ENCODE data around the gene MACF1. TPM values are rescaled to one million over a fixed set of nuclear protein-coding genes. Genes with fewer than 3 reads are reported as not detected.

Gene MACF1
- total RNA-seq, 8 experiments from 2014 or later, result 89.2 to 249 (median 180) TPM

DNA sequence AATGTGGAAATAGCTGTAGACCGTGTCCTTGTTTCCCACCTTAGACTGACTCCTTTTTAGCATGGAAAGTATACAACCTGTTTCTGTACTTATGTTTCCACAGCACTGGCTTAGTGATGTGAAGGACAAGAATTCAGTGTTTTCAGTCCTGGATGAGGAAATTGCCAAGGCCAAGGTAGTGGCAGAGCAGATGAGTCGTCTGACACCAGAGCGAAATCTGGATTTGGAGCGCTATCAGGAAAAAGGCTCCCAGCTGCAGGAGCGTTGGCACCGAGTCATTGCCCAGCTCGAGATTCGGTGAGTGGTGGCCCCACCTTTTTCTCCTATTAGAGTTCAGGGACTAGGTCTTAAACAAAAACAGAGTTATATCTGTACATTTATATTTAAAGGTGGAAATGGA, 112.6 kb downstream of the MACF1 start:
- Histone ChIP-seq H3K4me3 (no peak overlapping the region), H3K27ac (no peak overlapping the region), H3K4me1 (replicated peaks in 1 of 2) (no peaks in the 10 kb centered on the region)
- no peak for ATAC-seq (replicated peaks in 6 of 8)
- in situ Hi-C loops (cut with MboI; ENCODE audit: low pct_unique_long_range_greater_than_20kb in 2 of 9, low sequenced_read_pairs in 9 of 9, unreplicated experiment in 9 of 9), result no loop called here
- WGBS, 10 experiments, result 68 to 100% (median 91%) methylated on average over 2 to 8 of the region's 8 CpGs

DNA sequence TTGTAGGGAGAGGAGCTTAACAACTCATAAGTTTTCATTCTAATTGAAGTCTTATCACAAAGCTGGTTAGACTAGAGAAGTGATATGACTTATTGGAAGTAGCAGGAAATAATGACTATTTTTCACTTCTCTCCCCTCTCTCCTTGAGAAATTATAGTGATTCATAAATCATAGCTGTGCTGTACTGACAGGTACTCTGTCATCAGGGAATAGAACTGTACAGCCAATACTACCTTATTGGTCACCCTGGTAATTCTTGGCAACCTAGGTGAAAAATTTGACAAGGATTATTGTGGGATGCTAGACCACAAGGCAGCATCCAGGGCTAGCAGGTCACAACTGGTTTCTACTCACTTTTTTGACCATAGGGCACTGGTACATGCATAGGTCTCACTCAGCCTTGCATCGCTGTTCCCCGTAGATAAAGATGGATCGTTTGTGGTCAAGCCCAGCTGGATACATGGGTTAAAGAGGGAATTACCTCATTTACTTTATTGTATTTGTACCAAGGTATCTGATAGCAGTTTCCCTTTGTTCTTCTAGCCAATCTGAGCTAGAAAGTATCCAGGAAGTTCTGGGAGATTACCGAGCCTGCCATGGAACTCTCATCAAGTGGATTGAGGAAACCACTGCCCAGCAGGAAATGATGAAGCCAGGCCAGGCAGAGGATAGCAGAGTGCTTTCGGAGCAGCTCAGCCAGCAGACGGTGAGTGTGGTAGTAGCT, 113.6 kb downstream of the MACF1 start:
- in situ Hi-C loops (cut with MboI; ENCODE audit: low pct_unique_long_range_greater_than_20kb in 2 of 9, low sequenced_read_pairs in 9 of 9, unreplicated experiment in 9 of 9), result no loop called here
- no peak for ATAC-seq (replicated peaks in 6 of 8)
- no peak overlapping the region for H3K4me3 ChIP-seq
- no peaks in the 10 kb centered on the region for H3K4me1 ChIP-seq (replicated peaks in 1 of 2)
- WGBS, 10 experiments, result 74 to 100% (median 91%) methylated on average over 2 to 6 of the region's 6 CpGs; no CpG with 5 or more reads in 3 of the 10 experiments
- no peak overlapping the region for H3K27ac ChIP-seq

DNA sequence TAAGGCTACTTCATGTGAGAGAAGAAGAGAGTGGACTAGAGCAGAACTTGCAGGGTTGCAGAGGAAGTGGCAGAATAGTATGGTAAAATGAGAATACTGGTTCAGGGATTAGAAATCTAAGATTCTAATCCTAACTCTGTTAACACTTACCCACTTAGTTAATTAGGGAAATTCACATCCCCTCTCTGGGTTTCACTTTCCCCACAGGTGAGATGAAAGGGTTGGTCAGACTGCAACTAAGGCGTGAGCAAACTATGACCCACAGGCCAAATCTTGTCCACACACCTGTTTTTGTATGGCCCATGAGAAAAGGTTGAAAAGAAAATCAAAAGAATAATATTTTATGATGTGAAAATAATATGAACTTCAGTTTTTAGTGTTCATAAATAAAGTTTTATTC, 117.5 kb downstream of the MACF1 start:
- Histone ChIP-seq H3K27ac (no peak overlapping the region), H3K4me3 (no peak overlapping the region), H3K4me1 (replicated peaks in 1 of 2) (no peaks in the 10 kb centered on the region)
- WGBS, 10 experiments, result 83 to 100% (median 100%) methylated on average over 1 of the region's 1 CpG; no CpG with 5 or more reads in 5 of the 10 experiments
- in situ Hi-C loops (cut with MboI; ENCODE audit: low pct_unique_long_range_greater_than_20kb in 2 of 9, low sequenced_read_pairs in 9 of 9, unreplicated experiment in 9 of 9), result no loop called here
- no peak for ATAC-seq (replicated peaks in 6 of 8)

DNA sequence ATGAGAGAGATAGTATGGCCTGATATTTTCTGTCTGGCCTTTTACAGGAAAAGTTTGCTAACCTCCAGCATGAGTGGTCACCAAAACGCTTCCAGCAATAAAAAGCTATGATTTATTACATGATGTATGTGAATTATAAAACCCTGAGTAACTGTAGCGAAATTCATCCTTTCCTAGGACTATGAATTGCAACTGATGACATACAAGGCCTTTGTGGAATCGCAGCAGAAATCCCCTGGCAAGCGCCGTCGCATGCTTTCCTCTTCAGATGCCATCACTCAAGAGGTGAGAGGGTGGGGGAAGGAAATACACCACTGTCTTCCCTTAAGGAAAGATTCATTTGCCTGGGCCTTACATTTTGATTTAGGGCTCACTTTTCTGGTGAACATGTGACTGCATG, 117.9 kb downstream of the MACF1 start:
- Histone ChIP-seq H3K4me3 (no peak overlapping the region), H3K27ac (no peak overlapping the region), H3K4me1 (replicated peaks in 1 of 2) (no peaks in the 10 kb centered on the region)
- ATAC-seq (replicated peaks in 6 of 8), result no peak
- in situ Hi-C loops (cut with MboI; ENCODE audit: low pct_unique_long_range_greater_than_20kb in 2 of 9, low sequenced_read_pairs in 9 of 9, unreplicated experiment in 9 of 9), result no loop called here
- WGBS, 10 experiments, result 60 to 100% (median 94%) methylated on average over 1 to 6 of the region's 6 CpGs

DNA sequence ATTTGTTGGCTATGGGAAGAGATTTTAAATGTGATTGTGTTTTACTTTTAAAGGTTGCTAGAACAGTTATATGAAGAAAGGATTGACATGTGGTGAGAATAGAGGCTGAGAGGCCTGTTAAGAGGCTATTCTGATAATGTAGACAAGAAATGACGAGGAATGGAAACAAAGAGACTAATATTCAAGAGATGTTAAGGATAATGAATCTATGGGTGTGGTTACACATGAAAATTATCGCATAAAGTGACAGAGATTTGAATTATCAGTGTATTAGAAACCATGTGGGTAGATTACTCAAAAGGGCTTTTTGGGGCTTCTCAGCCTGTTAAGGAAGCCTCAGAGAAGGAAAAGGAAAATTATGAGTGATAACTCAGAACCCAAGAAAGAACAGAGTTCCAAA, 120.4 kb downstream of the MACF1 start:
- 17 to 100% (median 94%) methylated on average over 2 of the region's 2 CpGs for WGBS, 10 experiments
- ATAC-seq (replicated peaks in 6 of 8), result peak in 2 of 8 experiments; percentile 52 to 87
- in situ Hi-C loops (cut with MboI; ENCODE audit: low pct_unique_long_range_greater_than_20kb in 2 of 9, low sequenced_read_pairs in 9 of 9, unreplicated experiment in 9 of 9), result no loop called here
- H3K27ac ChIP-seq, result no peak overlapping the region
- H3K4me1 ChIP-seq (replicated peaks in 1 of 2), result no peaks in the 10 kb centered on the region
- no peak overlapping the region for H3K4me3 ChIP-seq

DNA sequence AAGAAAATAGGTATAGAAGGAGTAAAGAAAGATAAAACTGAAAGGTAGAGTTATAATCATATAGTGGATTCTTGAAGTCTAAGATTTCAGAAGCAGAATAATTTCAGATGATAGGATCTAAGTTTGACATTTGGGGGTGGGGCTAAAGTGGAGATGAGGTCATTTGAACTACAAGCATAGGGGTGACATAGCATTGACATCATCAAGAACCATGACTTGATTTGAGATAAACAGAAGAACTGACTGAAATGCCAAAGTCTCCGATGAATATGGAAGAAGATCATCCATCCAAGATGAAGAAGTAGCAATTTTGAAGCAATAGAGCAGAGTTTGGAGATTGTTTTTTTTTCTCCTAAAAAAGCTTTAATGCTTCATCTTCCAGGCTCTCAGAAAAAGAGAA, 122.3 kb downstream of the MACF1 start:
- Histone ChIP-seq H3K27ac (no peak overlapping the region), H3K4me1 (replicated peaks in 1 of 2) (no peaks in the 10 kb centered on the region), H3K4me3 (no peak overlapping the region)
- peak in 1 of 8 experiments; percentile 47 for ATAC-seq (replicated peaks in 6 of 8)
- in situ Hi-C loops (cut with MboI; ENCODE audit: low pct_unique_long_range_greater_than_20kb in 2 of 9, low sequenced_read_pairs in 9 of 9, unreplicated experiment in 9 of 9), result no loop called here
- 91 to 100% (median 94%) methylated on average over 1 of the region's 1 CpG; no CpG with 5 or more reads in 5 of the 10 experiments for WGBS, 10 experiments

DNA sequence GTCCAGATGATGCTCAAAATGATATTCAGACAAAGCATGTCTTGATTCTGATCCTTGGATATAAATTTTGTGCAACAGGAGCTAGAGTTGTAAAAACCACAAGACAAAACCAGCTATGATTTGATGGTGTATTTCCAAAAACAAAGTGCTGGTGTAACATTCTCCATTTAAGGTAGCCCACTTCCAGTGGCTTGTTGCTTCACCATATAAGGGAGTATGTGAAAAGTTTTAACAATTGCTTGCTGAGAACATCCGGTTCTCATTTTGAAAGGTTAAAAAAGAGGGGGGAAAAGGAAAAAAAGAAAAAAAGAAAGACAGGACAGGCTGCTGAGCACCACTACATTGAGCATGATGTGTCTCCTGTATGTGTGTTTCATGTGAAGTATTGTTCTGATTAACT, 123.6 kb downstream of the MACF1 start:
- H3K4me1 ChIP-seq (replicated peaks in 1 of 2), result no peaks in the 10 kb centered on the region
- no peak overlapping the region for H3K4me3 ChIP-seq
- ATAC-seq (replicated peaks in 6 of 8), result no peak
- 40 to 100% (median 80%) methylated on average over 1 of the region's 1 CpG; no CpG with 5 or more reads in 1 of the 10 experiments for WGBS, 10 experiments
- H3K27ac ChIP-seq, result no peak overlapping the region
- in situ Hi-C loops (cut with MboI; ENCODE audit: low pct_unique_long_range_greater_than_20kb in 2 of 9, low sequenced_read_pairs in 9 of 9, unreplicated experiment in 9 of 9), result no loop called here

DNA sequence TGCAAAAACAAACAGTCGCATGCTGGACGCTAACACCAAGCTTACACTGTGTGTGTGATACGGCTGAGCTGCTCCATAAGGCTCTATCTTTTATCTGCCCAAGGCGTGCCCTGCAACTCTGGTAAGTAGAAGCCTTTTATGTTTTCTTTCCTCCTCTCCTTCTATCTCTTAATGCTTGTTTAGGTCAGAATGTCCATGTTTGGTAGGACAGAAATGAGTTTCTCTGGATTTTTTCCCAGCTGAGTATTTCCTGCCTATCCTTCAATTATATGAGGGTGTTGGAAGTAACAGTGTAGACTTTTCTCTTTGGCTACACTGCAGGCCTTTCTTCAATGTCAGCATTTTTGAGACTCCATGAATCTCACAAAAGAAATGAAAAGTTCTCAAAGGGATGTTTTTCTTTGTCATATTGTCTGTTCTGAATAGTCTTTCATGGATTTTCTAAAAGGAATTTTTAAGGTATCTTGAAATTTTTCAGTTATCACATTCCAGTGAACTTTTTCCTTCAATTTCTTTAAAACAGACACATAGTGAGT, 124.2 kb downstream of the MACF1 start:
- 80 to 100% (median 90%) methylated on average over 1 to 4 of the region's 4 CpGs; no CpG with 5 or more reads in 2 of the 10 experiments for WGBS, 10 experiments
- no peak overlapping the region for H3K27ac ChIP-seq
- no peak overlapping the region for H3K4me3 ChIP-seq
- in situ Hi-C loops (cut with MboI; ENCODE audit: low pct_unique_long_range_greater_than_20kb in 2 of 9, low sequenced_read_pairs in 9 of 9, unreplicated experiment in 9 of 9), result no loop called here
- ATAC-seq (replicated peaks in 6 of 8), result no peak
- no peaks in the 10 kb centered on the region for H3K4me1 ChIP-seq (replicated peaks in 1 of 2)

DNA sequence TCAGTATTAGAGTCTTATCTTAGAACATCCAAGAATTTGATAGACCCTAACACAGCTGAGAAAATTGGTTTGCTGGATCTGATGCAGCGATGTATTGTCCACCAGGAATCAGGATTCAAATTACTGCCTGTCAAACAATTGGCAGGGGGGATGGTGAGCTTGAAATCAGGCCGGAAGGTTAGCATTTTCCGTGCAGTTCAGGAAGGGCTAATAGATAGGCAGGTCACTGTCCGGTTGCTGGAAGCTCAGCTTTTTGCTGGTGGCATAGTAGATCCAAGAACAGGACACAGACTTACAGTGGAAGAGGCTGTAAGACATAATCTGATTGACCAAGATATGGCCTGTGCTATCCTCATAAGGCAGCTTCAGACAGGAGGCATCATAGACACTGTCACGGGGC, 127.2 kb downstream of the MACF1 start:
- 87 to 100% (median 91%) methylated on average over 1 to 5 of the region's 5 CpGs; no CpG with 5 or more reads in 1 of the 10 experiments for WGBS, 10 experiments
- Histone ChIP-seq H3K4me1 (replicated peaks in 1 of 2) (no peaks in the 10 kb centered on the region), H3K27ac (no peak overlapping the region), H3K4me3 (no peak overlapping the region)
- no peak for ATAC-seq (replicated peaks in 6 of 8)
- in situ Hi-C loops (cut with MboI; ENCODE audit: low pct_unique_long_range_greater_than_20kb in 2 of 9, low sequenced_read_pairs in 9 of 9, unreplicated experiment in 9 of 9), result no loop called here

DNA sequence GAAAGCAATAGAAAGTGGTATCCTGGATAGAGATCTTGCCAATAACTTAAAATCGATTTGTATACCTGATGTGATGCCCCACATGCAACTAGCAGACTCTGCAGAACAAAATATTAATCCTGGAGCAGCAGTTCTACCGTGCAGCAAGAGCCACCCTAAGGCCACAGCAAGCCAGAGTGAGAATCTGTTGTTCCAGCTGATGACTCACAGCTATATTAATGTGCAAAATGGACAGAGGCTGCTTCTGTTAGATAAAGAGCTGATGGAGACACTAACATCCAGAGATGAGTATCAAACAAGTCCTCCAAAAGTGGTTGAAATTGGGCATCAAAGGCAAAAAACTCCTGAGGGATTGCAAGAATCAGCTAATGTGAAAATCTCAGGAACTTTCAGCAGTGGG, 127.8 kb downstream of the MACF1 start:
- H3K4me3 ChIP-seq, result no peak overlapping the region
- H3K27ac ChIP-seq, result no peak overlapping the region
- WGBS, 10 experiments, result 67 to 100% (median 89%) methylated on average over 1 to 2 of the region's 2 CpGs; no CpG with 5 or more reads in 3 of the 10 experiments
- in situ Hi-C loops (cut with MboI; ENCODE audit: low pct_unique_long_range_greater_than_20kb in 2 of 9, low sequenced_read_pairs in 9 of 9, unreplicated experiment in 9 of 9), result no loop called here
- peak in 3 of 8 experiments; percentile 36 to 66 (median 50) for ATAC-seq (replicated peaks in 6 of 8)
- no peaks in the 10 kb centered on the region for H3K4me1 ChIP-seq (replicated peaks in 1 of 2)

DNA sequence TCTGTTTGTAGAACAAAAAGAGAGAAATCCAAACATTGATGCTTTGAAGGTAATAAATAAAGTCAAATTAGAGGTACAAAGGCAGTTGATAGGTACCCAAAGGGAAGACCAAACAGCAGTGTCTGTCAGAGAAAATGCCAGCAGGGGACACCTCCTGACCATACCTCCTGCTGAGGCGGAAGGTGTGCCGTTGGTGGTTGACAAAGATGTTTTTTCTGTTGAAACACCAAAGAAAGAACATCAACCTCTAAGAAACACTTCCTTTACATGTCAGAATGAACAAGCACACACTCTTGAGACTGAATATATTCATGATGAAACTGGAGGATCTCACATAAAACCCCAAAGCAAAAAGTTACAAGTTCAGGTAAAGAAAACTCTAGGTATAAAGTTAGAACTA, 128.3 kb downstream of the MACF1 start:
- 94 to 100% (median 100%) methylated on average over 2 of the region's 2 CpGs; no CpG with 5 or more reads in 2 of the 10 experiments for WGBS, 10 experiments
- in situ Hi-C loops (cut with MboI; ENCODE audit: low pct_unique_long_range_greater_than_20kb in 2 of 9, low sequenced_read_pairs in 9 of 9, unreplicated experiment in 9 of 9), result no loop called here

DNA sequence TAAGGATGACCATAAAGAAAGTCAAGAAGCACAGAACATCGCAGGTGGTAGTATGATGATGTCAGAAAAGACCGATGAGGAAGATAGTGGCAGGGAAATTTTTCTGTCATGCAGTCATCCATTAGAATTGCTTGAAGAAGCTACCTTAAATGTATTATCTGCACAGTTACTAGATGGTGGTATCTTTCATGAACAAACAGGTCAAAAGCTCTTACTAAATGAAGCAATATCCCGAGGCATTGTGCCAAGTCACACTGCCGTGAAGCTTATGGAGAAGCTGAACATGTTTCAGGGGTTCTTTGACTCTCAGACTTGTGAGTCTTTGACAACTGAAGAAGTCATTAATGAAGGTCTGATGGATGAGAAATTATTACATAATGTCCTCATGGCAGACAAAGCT, 128.8 kb downstream of the MACF1 start:
- no peak for ATAC-seq (replicated peaks in 6 of 8)
- WGBS, 10 experiments, result 42 to 100% (median 94%) methylated on average over 1 to 4 of the region's 4 CpGs
- in situ Hi-C loops (cut with MboI; ENCODE audit: low pct_unique_long_range_greater_than_20kb in 2 of 9, low sequenced_read_pairs in 9 of 9, unreplicated experiment in 9 of 9), result no loop called here
- Histone ChIP-seq H3K4me3 (no peak overlapping the region), H3K27ac (no peak overlapping the region), H3K4me1 (replicated peaks in 1 of 2) (no peaks in the 10 kb centered on the region)

More for the DNA sequence above, 128.3 kb downstream of the MACF1 start:
- Histone ChIP-seq H3K27ac (no peak overlapping the region), H3K4me1 (replicated peaks in 1 of 2) (no peaks in the 10 kb centered on the region), H3K4me3 (no peak overlapping the region)
- no peak for ATAC-seq (replicated peaks in 6 of 8)

DNA sequence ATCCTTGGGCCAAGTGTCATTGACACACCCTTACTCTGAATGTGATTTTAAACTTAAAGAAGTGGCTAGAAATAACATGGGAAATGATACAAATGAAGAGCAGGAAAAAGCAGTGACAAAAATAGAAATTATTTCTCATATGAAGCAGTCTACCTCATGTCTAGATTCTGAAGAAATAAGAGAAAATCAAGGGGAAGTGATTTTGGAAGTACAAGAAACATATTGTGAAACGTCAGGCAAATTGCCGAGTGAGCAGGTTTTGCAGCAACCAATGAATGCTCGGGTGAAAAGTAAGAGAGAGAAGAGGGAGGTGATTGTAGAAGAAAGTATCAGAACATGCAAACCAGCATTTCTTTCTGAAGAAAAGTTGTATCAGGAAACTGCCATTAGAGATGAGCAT, 130.7 kb downstream of the MACF1 start:
- Histone ChIP-seq H3K4me3 (no peak overlapping the region), H3K4me1 (replicated peaks in 1 of 2) (no peaks in the 10 kb centered on the region), H3K27ac (no peak overlapping the region)
- ATAC-seq (replicated peaks in 6 of 8), result no peak
- WGBS, 10 experiments, result 78 to 100% (median 87%) methylated on average over 2 to 3 of the region's 3 CpGs
- in situ Hi-C loops (cut with MboI; ENCODE audit: low pct_unique_long_range_greater_than_20kb in 2 of 9, low sequenced_read_pairs in 9 of 9, unreplicated experiment in 9 of 9), result no loop called here

DNA sequence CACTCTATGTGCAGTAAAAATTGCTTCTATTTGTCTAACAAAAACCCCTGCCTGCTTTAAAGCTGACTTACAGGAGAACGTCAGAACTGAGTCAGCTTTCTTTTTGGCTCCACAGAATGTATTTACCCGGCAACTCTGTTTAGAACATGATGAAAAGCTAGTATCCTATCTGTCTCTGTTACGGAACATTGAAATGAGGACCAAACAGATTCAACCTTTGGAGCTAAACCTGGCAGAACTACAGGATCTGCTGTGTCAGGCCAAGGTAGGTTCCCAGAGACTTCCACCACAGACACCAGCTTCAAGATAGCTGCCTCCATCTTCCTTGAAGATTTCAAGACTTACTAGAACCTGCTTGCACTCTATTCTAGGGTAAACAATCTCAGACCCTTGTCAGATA, 132.6 kb downstream of the MACF1 start:
- no peak overlapping the region for H3K4me3 ChIP-seq
- in situ Hi-C loops (cut with MboI; ENCODE audit: low pct_unique_long_range_greater_than_20kb in 2 of 9, low sequenced_read_pairs in 9 of 9, unreplicated experiment in 9 of 9), result no loop called here
- ATAC-seq (replicated peaks in 6 of 8), result no peak
- no peak overlapping the region for H3K27ac ChIP-seq
- 33 to 100% (median 89%) methylated on average over 1 to 3 of the region's 3 CpGs; no CpG with 5 or more reads in 2 of the 10 experiments for WGBS, 10 experiments
- H3K4me1 ChIP-seq (replicated peaks in 1 of 2), result no peaks in the 10 kb centered on the region

Data from motor neuron (in vitro differentiated cells).